Inflammatory macrophage treated with lipopolysaccharide for 1 hour (primary cell): ENCODE data around the gene CLIC5.

Source experiments
- DNase-seq, 2 donors: peaks; one replicate each; pipeline ENCODE4 v3.0.0-alpha.2; 2020 to 2022

CLIC5 gene

GRCh38 chr6:45836984-45837383 lies 178.7 kb downstream of the CLIC5 start:
- DNase-seq = no peak

GRCh38 chr6:45836438-45836824 lies 179.2 kb downstream of the CLIC5 start:
- DNase-seq = no peak

- DNase-seq = no peak
Observed at GRCh38 chr6:45835721-45836437, 179.8 kb downstream of the CLIC5 start.

- DNase-seq = no peak
Observed at GRCh38 chr6:45832063-45832462, 183.6 kb downstream of the CLIC5 start.
